BLaER1 treated with 17β-estradiol and CSF1 and Interleukin-3, amounts not matched to agents 10 nM and 100 nM (cell line): ENCODE data around the gene CNOT2.
A peak's percentile ranks its signal among the peaks of the same experiment; 100 is the strongest.

Experiments
- H3K27ac ChIP-seq, 11 experiments: shearing (Covaris generic); formaldehyde crosslinking; 2 replicates each; pipeline ENCODE4 v1.8.1; 2022
- H3K27me3 ChIP-seq, 11 experiments: shearing (Covaris generic); formaldehyde crosslinking; 2 replicates each; pipeline ENCODE4 v1.8.1; 2022
- H3K36me3 ChIP-seq, 11 experiments: shearing (Covaris generic); formaldehyde crosslinking; 2 replicates each; pipeline ENCODE4 v1.8.1; 2022
- H3K4me1 ChIP-seq, 10 experiments: shearing (Covaris generic); formaldehyde crosslinking; 2 replicates each; pipeline ENCODE4 v1.8.1; 2022
- H3K4me2 ChIP-seq, 11 experiments: shearing (Covaris generic); formaldehyde crosslinking; 2 replicates each; pipeline ENCODE4 v1.8.1; 2022
- H3K4me3 ChIP-seq, 10 experiments: shearing (Covaris generic); formaldehyde crosslinking; 2 replicates each; pipeline ENCODE4 v1.8.1; 2022
- H3K9ac ChIP-seq, 11 experiments: shearing (Covaris generic); formaldehyde crosslinking; 2 replicates each; pipeline ENCODE4 v1.8.1; 2022
- H3K9me3 ChIP-seq, 11 experiments: shearing (Covaris generic); formaldehyde crosslinking; replicated peaks in 1 of 11; 2 replicates each; pipeline ENCODE4 v1.8.1; 2022
- H4K20me1 ChIP-seq, 11 experiments: shearing (Covaris generic); formaldehyde crosslinking; 2 replicates each; pipeline ENCODE4 v1.8.1; 2022
- Cebpa-rat ChIP-seq, 11 experiments: shearing (Covaris generic); IDR thresholded peaks; 2 replicates each; pipeline ENCODE4 v1.8.1; 2022

The CNOT2 gene

DNA sequence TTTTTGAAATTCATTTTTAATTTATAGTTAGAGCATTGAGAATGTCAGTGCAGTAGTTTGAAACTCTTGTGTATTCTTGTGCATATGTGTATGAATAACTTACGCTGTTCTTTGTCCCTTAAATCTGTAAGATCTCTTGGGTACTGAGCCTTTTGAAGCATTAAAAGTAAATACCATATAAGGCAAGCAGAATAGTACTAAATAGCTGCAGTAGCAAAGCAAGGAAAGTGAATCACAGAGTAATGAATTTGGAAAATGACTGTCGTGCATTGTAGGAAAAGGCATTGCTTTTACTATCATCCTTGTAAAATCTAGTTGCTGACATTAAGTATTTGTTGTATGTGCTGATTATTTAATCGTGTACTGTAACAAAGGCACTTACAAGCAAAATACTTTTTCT, 12.1 kb downstream of the CNOT2 start:
- Histone ChIP-seq H3K9me3 (peaks cover 0 to 21% (median 4%) of the 10 kb centered on the region in 11 experiments; a peak in 6 of 22 replicates), H3K27me3 (no peaks in the 10 kb centered on the region), H3K4me1 (peaks cover 0 to 24% (median under 1%) of the 10 kb centered on the region in 10 experiments; a peak in 9 of 20 replicates), H3K4me3 (no peak overlapping the region), H3K36me3 (peaks cover 0 to 71% (median 32%) of the 10 kb centered on the region in 11 experiments; a peak in 18 of 22 replicates), H4K20me1 (peaks cover 91 to 100% (median 100%) of the 10 kb centered on the region in 11 experiments), H3K27ac (no peak overlapping the region), H3K4me2 (no peak overlapping the region), H3K9ac (no peak overlapping the region)
- no peak for TF ChIP-seq Cebpa-rat (IDR thresholded peaks at IDR 0.05)

DNA sequence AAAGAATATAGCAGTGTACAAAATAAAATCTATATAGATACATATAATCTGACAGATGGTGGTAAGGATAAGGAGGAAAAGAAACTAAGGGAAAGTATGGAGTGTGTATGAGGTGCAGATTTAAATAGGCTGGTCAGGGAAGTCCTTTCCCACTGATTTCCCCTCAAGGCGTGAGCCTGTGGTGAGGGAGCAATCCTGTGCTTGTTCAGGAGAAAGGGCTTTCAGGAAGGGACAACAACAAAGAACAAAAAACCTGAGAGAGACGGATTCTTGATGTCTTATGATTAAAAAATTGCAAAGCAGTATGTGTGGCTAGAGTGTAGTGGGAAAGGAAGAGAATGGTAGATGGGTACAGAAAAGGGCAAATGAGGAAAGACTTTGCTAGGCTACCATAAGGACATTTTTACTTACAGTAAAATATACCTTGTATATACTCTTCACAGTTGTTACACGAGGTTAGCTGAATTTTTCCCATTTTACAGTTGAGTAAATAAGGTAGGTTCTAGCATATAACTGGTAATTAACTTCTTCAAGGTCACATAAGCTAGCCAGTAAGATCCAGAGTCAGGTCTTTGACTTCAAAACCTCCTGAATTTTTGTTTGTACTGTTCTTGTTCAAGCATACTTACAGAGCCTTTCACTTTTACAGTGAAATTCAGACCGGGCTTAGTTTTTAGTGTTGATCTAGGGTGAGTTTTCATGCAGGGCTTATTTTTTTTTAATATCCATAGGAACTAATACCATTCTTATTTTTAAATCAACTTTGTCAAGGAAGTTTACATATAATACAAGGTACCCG, 15.6 kb downstream of the CNOT2 start:
- no peaks in the 10 kb centered on the region for H3K27me3 ChIP-seq
- H3K9me3 ChIP-seq, result peaks cover 9 to 49% (median 29%) of the 10 kb centered on the region in 11 experiments; a peak in 21 of 22 replicates
- TF ChIP-seq Cebpa-rat (IDR thresholded peaks at IDR 0.05), result no peak
- H3K4me2 ChIP-seq, result 0 out of 22 replicates have a peak overlapping the region, but pooled peaks of 1 of the 11 experiments have one; percentile 32
- no peak overlapping the region for H3K4me3 ChIP-seq
- peaks cover 0 to 36% (median 9%) of the 10 kb centered on the region in 10 experiments; a peak in 16 of 20 replicates for H3K4me1 ChIP-seq
- no peak overlapping the region for H3K27ac ChIP-seq
- H3K9ac ChIP-seq, result no peak overlapping the region
- peaks cover 9 to 65% (median 33%) of the 10 kb centered on the region in 11 experiments; a peak in 21 of 22 replicates for H3K36me3 ChIP-seq
- H4K20me1 ChIP-seq, result peaks cover 64 to 100% (median 94%) of the 10 kb centered on the region in 11 experiments

DNA sequence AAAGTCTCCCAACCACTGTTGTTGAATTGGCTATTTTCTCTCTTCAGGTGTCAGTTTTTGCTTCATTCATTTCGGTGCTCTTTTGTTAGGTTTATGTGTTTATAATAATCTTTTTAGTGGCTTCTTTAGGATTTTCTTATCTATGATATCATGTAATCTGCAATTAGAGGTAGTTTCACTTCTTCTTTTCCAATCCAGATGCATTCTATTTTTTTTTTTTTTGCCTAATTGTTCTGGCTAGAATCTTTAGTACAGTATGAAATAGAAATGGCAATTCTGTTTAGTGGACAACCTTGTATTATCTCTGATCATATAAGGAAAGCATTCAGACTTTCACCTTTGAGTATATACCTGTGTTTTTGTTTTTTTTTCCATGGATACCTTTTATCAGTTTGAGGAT, 17.4 kb downstream of the CNOT2 start:
- Histone ChIP-seq H4K20me1 (peaks cover 55 to 100% (median 92%) of the 10 kb centered on the region in 11 experiments), H3K36me3 (peaks cover 9 to 70% (median 33%) of the 10 kb centered on the region in 11 experiments; a peak in 21 of 22 replicates), H3K4me1 (peaks cover 0 to 45% (median 9%) of the 10 kb centered on the region in 10 experiments; a peak in 16 of 20 replicates), H3K9me3 (peaks cover 9 to 67% (median 46%) of the 10 kb centered on the region in 11 experiments; a peak in 21 of 22 replicates), H3K27me3 (no peaks in the 10 kb centered on the region), H3K4me2 (peak overlapping the region in 6 of 11 experiments; percentile 20 to 47 (median 32); a peak in 9 of 22 replicates), H3K9ac (no peak overlapping the region), H3K27ac (no peak overlapping the region), H3K4me3 (no peak overlapping the region)
- TF ChIP-seq Cebpa-rat (IDR thresholded peaks at IDR 0.05), result no peak

DNA sequence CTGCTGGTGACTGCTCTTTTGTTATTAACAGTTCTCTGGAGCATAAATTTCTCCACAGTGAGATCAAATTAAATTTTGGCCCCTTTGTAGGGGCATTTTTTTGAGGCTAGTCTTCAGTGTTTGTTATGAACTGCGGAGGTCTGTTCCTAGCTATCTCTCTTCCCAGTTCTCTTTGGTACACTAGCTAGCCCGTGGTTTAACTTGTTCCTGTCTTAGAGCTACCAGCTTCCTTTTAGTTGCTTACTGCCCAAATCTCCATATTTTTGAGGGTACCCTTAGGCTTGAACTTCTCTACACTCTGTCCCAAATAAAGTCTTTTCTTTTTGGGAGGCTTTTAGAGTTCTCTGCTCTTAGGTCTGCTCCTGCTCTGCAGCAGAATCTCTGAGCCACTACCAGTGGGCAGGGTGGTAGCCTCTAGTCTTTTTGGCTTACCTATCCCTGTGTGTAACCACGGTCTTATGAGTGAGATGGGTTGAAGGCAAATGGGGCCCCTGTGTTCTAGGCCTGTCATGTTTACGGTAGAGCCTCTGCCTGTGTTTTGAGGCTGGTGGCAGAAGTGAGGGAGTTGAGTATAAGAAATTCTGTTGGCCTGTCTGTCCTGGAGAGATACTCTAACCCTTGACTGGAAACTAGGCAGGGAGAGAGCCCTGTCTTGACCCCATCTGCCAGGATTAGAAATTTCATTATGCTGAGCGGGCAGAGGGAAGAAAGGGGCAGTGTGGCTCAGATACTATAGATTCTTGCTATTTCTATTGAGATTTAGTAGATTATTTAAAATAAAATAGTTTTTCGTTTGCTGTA, 21.0 kb downstream of the CNOT2 start:
- Histone ChIP-seq H3K4me3 (no peak overlapping the region; a peak in 1 of 20 replicates), H3K9me3 (peaks cover 9 to 62% (median 43%) of the 10 kb centered on the region in 11 experiments; a peak in 21 of 22 replicates), H3K9ac (no peak overlapping the region), H3K4me2 (peak overlapping the region in 2 of 11 experiments; percentile 26 to 30; a peak in 5 of 22 replicates), H3K36me3 (peaks cover 9 to 69% (median 39%) of the 10 kb centered on the region in 11 experiments; a peak in 21 of 22 replicates), H3K27ac (no peak overlapping the region; a peak in 1 of 22 replicates), H3K27me3 (no peaks in the 10 kb centered on the region), H3K4me1 (peaks cover 0 to 32% (median 9%) of the 10 kb centered on the region in 10 experiments; a peak in 16 of 20 replicates), H4K20me1 (peaks cover 58 to 100% (median 91%) of the 10 kb centered on the region in 11 experiments)
- no peak for TF ChIP-seq Cebpa-rat (IDR thresholded peaks at IDR 0.05)

DNA sequence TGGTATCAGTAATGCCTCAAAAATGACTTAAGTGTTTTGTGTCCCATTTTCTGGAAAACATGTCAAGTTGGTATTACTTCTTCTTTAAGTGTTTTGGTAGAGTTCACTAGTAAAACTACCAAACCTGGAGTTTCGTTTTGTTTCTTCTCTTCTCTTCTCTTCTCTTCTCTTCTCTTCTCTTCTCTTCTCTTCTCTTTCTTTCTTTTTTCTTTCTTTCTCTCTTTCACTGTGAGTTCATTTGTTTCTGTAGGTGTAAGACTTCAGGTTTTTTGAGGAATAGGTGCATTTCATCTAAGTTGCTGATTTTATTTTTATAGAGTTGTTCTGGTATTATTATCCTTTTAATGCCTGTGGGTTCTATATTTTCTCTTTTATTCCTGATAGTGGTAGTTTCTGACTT, 21.9 kb downstream of the CNOT2 start:
- no peak for TF ChIP-seq Cebpa-rat (IDR thresholded peaks at IDR 0.05)
- Histone ChIP-seq H3K4me3 (no peak overlapping the region), H3K4me1 (peaks cover 0 to 26% (median 9%) of the 10 kb centered on the region in 10 experiments; a peak in 16 of 20 replicates), H3K36me3 (peaks cover 9 to 62% (median 39%) of the 10 kb centered on the region in 11 experiments; a peak in 21 of 22 replicates), H3K27me3 (no peaks in the 10 kb centered on the region), H3K4me2 (no peak overlapping the region), H4K20me1 (peaks cover 57 to 100% (median 91%) of the 10 kb centered on the region in 11 experiments; a peak in 21 of 22 replicates), H3K9ac (no peak overlapping the region), H3K9me3 (peaks cover 9 to 55% (median 40%) of the 10 kb centered on the region in 11 experiments; a peak in 21 of 22 replicates), H3K27ac (no peak overlapping the region)

DNA sequence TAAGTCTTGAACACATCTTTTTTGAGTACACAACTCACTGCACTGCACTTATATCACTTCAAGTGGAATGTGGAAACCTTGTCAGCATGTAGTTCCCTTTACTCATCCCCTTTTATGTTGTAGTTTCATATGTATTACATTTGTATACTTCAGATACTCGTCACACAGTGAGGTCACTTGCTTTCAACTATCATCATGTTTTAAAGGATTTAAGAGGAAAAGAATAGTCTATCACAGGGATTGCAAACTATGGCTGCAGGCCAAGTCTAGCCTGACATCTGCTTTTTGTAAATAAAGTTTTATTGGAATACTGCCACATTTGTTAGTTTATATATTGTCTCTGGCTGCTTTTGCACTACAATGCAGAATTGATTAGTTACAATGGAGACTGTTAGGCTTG, 24.3 kb downstream of the CNOT2 start:
- H3K36me3 ChIP-seq, result peaks cover 6 to 68% (median 45%) of the 10 kb centered on the region in 11 experiments; a peak in 21 of 22 replicates
- H4K20me1 ChIP-seq, result peaks cover 65 to 100% (median 93%) of the 10 kb centered on the region in 11 experiments
- H3K27ac ChIP-seq, result no peak overlapping the region
- H3K27me3 ChIP-seq, result no peaks in the 10 kb centered on the region
- no peak overlapping the region for H3K9ac ChIP-seq
- peaks cover 0 to 12% (median 0%) of the 10 kb centered on the region in 10 experiments; a peak in 6 of 20 replicates for H3K4me1 ChIP-seq
- H3K9me3 ChIP-seq, result peaks cover 5 to 59% (median 34%) of the 10 kb centered on the region in 11 experiments; a peak in 21 of 22 replicates
- no peak overlapping the region for H3K4me3 ChIP-seq
- H3K4me2 ChIP-seq, result no peak overlapping the region
- no peak for TF ChIP-seq Cebpa-rat (IDR thresholded peaks at IDR 0.05)

DNA sequence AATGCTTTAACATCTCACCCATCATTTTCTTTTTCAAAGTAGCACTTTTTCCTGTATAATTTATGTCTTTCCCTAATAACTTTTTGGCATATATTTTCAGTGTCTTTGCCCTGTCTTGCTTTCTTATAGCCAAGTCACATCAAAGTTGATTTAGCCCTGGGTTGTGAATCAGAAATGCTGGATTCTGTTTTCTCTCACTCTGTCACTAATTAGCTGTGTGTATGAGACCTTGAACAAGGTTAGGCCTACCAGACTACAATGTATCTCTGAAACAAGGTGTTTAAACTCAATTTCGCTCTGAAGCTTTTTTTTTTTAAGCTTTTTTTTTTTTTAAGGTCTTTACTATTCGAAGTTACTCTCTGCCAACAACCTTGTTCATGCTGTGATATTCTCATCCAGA, 25.7 kb downstream of the CNOT2 start:
- Histone ChIP-seq H3K9ac (no peak overlapping the region), H3K36me3 (peaks cover 0 to 67% (median 50%) of the 10 kb centered on the region in 11 experiments; a peak in 18 of 22 replicates), H3K4me3 (no peak overlapping the region), H3K9me3 (peaks cover 0 to 51% (median 22%) of the 10 kb centered on the region in 11 experiments; a peak in 17 of 22 replicates), H3K27me3 (no peaks in the 10 kb centered on the region), H3K27ac (no peak overlapping the region), H3K4me1 (peaks cover 0 to 7% (median 0%) of the 10 kb centered on the region in 10 experiments; a peak in 5 of 20 replicates), H4K20me1 (peaks cover 72 to 100% (median 94%) of the 10 kb centered on the region in 11 experiments), H3K4me2 (no peak overlapping the region)
- TF ChIP-seq Cebpa-rat (IDR thresholded peaks at IDR 0.05), result no peak

DNA sequence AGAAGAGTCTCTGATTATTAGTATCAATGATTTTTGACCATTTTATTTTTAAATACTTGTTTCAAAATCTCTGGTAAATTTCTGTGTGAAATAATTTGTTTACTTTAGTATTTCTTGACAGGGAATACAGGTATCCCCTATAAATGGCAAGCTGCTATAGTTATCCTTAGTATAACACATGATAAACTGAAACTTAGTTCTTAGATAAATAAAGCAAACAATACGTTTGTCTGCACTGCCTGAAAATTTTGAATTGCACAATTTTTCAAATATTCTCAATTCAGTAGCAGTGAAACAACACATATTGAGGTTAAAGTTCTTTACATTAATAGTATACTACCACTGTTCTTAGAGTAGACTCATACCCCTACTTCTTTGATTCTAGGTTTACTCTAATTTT, 26.9 kb downstream of the CNOT2 start:
- Histone ChIP-seq H3K27me3 (no peaks in the 10 kb centered on the region), H3K9me3 (peaks cover 0 to 41% (median 12%) of the 10 kb centered on the region in 11 experiments; a peak in 12 of 22 replicates), H3K4me2 (no peak overlapping the region), H3K4me3 (no peak overlapping the region), H4K20me1 (peaks cover 70 to 100% (median 96%) of the 10 kb centered on the region in 11 experiments), H3K9ac (no peak overlapping the region), H3K36me3 (peaks cover 0 to 61% (median 51%) of the 10 kb centered on the region in 11 experiments; a peak in 18 of 22 replicates), H3K27ac (no peak overlapping the region), H3K4me1 (no peaks in the 10 kb centered on the region)
- TF ChIP-seq Cebpa-rat (IDR thresholded peaks at IDR 0.05), result no peak
